K562 (cell line): ENCODE data around the gene AVPI1. TPM values are rescaled to one million over a fixed set of nuclear protein-coding genes. Genes with fewer than 3 reads are reported as not detected.
A peak's percentile ranks its signal among the peaks of the same experiment; 100 is the strongest.

Experiments used
- ESRRA ChIP-seq: fragments of 450-650 bp; IDR thresholded peaks from 2 replicates; pipeline ENCODE4 v1.6.1; 2014; ENCODE audit warnings: low read depth, mild to moderate bottlenecking, moderate library complexity, borderline replicate concordance
- HDAC1 ChIP-seq, 2 experiments: fragments of 450-650 bp; IDR thresholded peaks; 2 replicates each; pipeline ENCODE4 v1.6.1; 2016 to 2017; ENCODE audit warnings: inconsistent platforms in 1 of 2, mild to moderate bottlenecking in 1 of 2, moderate library complexity in 1 of 2
- KAT8 ChIP-seq: fragments of 450-650 bp; IDR thresholded peaks from 2 replicates; pipeline ENCODE4 v1.6.1; 2016; ENCODE audit warnings: low read depth, mild to moderate bottlenecking
- MBD2 ChIP-seq: sonication (generic); IDR thresholded peaks from 2 replicates; pipeline ENCODE4 v1.6.1; 2016; ENCODE audit warnings: low read depth, borderline replicate concordance
- NFIC ChIP-seq: fragments of 450-650 bp; IDR thresholded peaks from 2 replicates; pipeline ENCODE4 v1.6.1; 2017; ENCODE audit warnings: mild to moderate bottlenecking, inconsistent platforms
- NR2C1 ChIP-seq, 2 experiments: fragments of 450-650 bp; IDR thresholded peaks; 2 replicates each; pipeline ENCODE4 v1.6.1; 2017; ENCODE audit warnings: mild to moderate bottlenecking in 2 of 2, antibody characterized with exemption in 1 of 2, inconsistent platforms in 1 of 2, missing compliant biosample characterization in 1 of 2, missing genetic modification characterization in 1 of 2
- POLR2H ChIP-seq: IDR thresholded peaks from 2 replicates; pipeline ENCODE4 v1.6.1; 2016; ENCODE audit warnings: missing genetic modification characterization, low read depth, mild to moderate bottlenecking, control low read depth, missing compliant biosample characterization, moderate library complexity
- PTRF ChIP-seq: fragments of 450-650 bp; IDR thresholded peaks from 2 replicates; pipeline ENCODE4 v1.6.1; 2016; ENCODE audit warnings: mild to moderate bottlenecking, missing genetic modification characterization, missing compliant biosample characterization
- RCOR1 ChIP-seq, 2 experiments: IDR thresholded peaks; 2 replicates each; pipeline ENCODE4 v1.6.1; 2012; ENCODE audit warnings: low read depth in 2 of 2, low read length in 2 of 2, borderline replicate concordance in 1 of 2, improper control_type of control experiment in 1 of 2
- SRSF7 ChIP-seq: fragments of 200-400 bp; formaldehyde crosslinking; optimal IDR thresholded peaks from 2 replicates; pipeline ENCODE3; 2017; ENCODE audit warnings: mild to moderate bottlenecking, low read depth, low read length
- TAL1 ChIP-seq: fragments of 450-650 bp; IDR thresholded peaks from 2 replicates; pipeline ENCODE4 v1.6.1; 2016; ENCODE audit warnings: mild to moderate bottlenecking
- TCF7 ChIP-seq: sonication (generic); IDR thresholded peaks from 2 replicates; pipeline ENCODE4 v1.6.1; 2016; ENCODE audit warnings: antibody characterized with exemption, borderline replicate concordance
- THRAP3 ChIP-seq: fragments of 450-650 bp; IDR thresholded peaks from 2 replicates; pipeline ENCODE4 v1.6.1; 2016; ENCODE audit warnings: mild to moderate bottlenecking, inconsistent platforms, borderline replicate concordance
- ZFX ChIP-seq: sonication (generic); formaldehyde crosslinking; IDR thresholded peaks from 2 replicates; pipeline ENCODE4 v1.8.0; 2022; ENCODE audit warnings: mild to moderate bottlenecking, missing genetic modification reagents, moderate library complexity
- ZNF134 ChIP-seq: fragments of 250-450 bp; sonication (Bioruptor Pico); conservative IDR thresholded peaks from 2 replicates; pipeline ENCODE4 v1.4.0; 2020
- ZNF146 ChIP-seq: IDR thresholded peaks from one replicate; pipeline ENCODE4 v1.6.1; 2018; ENCODE audit warnings: missing compliant biosample characterization; ENCODE audit not compliant: unreplicated experiment
- ZNF644 ChIP-seq: fragments of 200-800 bp; sonication (Bioruptor generic); IDR thresholded peaks from 2 replicates; pipeline ENCODE4 v1.6.1; 2016; ENCODE audit warnings: low read depth, missing genetic modification characterization, missing compliant biosample characterization
- ZNF668 ChIP-seq: fragments of 250-450 bp; sonication (Bioruptor Pico); IDR thresholded peaks from 2 replicates; pipeline ENCODE4 v1.8.0; 2022; ENCODE audit warnings: mild to moderate bottlenecking, inconsistent platforms
- ZSCAN29 ChIP-seq: fragments of 450-650 bp; IDR thresholded peaks from 2 replicates; pipeline ENCODE4 v1.6.1; 2017
- polyA plus RNA-seq, 8 experiments: library from polyadenylated mRNA; depleted of rRNA in 4 of 8; stranded (reverse) in 5 of 8; unstranded in 3 of 8; fragments of >200 nt; fragmentation: Nextera tagmentation in 2 of 8; fragmentation: Illumina TruSeq in 1 of 8; extraction: Ambion mirVana in 2 of 8; extraction: Trizol in 1 of 8; gene quantifications; 2 replicates each; pipeline versions ENCODE4 v1.2.1 to v1.2.3, GENCODE V29; 2011 to 2014; ENCODE audit warnings: inconsistent platforms in 1 of 8, missing spikeins in 1 of 8
- total RNA-seq, 7 experiments: library from RNA; depleted of rRNA in 6 of 7; stranded (reverse); fragments of >200 nt in 6 of 7; fragmentation: Illumina TruSeq in 2 of 7; extraction: Trizol in 2 of 7; gene quantifications; 2 replicates each; pipeline versions ENCODE4 v1.2.1 to v1.2.3, GENCODE V29; 2011 to 2021; ENCODE audit warnings: low replicate concordance in 1 of 7
- TF ChIP-seq, protein P1 (sequence below): fragments of 250-450 bp; sonication (Bioruptor Pico); IDR thresholded peaks from 2 replicates; pipeline ENCODE4 v1.8.0; 2021; ENCODE audit warnings: moderate library complexity, mild to moderate bottlenecking, inconsistent platforms
- TF ChIP-seq, protein P2 (sequence below): sonication (generic); formaldehyde crosslinking; IDR thresholded peaks from 2 replicates; pipeline ENCODE4 v1.8.0; 2022; ENCODE audit warnings: mild to moderate bottlenecking, missing genetic modification reagents
- TF ChIP-seq, protein P3 (sequence below): fragments of 150-350 bp; conservative IDR thresholded peaks from 2 replicates; pipeline ENCODE4 v1.6.1; 2014; ENCODE audit warnings: low read length

The AVPI1 gene
- total and polyA plus RNA-seq, 9 of the 15 experiments (the other 6 are each of a cell fraction or from before 2014, with no cell fraction given): 0.90 to 10.4 (median 7.4) TPM

DNA sequence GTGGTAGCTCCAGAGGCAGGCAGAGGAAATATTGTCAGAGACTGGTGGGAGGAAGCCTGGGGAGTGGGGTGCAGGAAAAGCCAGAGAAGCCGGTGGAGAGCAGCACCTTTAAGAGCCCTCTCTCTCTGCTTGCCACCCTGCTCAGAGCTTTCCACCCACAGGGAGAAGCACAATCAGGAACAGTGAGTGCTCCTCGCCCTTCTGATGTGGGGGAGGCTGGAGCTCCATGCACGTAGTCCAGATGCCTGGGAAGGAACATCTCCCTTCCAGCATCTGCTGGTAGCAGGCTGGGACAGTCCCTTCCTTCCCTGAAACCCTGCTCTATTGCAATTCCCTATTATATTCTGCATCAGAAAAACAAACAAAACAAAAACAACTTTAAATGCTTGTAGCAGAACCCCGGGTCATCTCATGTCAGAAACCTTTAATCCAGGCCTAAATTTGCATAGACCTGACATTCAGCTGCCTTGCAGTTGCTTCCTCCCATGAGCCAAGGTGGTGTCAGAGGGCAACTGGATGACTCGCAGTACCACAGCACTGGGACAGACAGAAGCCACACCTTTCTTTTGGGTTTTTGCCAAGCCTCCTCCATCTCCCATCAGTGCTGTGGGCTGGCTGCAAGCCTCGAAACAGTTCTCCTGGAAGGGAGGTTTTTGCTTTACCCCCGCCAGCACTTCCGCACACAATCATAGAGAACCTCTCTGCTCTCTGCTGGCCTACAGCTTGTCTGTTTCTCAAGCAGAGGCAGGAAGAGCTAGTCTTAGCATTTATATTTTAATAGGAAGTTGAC, 13.1 kb downstream of the AVPI1 start (continued):
- TF ChIP-seq POLR2H: no peak
- TF ChIP-seq, protein P1, sequence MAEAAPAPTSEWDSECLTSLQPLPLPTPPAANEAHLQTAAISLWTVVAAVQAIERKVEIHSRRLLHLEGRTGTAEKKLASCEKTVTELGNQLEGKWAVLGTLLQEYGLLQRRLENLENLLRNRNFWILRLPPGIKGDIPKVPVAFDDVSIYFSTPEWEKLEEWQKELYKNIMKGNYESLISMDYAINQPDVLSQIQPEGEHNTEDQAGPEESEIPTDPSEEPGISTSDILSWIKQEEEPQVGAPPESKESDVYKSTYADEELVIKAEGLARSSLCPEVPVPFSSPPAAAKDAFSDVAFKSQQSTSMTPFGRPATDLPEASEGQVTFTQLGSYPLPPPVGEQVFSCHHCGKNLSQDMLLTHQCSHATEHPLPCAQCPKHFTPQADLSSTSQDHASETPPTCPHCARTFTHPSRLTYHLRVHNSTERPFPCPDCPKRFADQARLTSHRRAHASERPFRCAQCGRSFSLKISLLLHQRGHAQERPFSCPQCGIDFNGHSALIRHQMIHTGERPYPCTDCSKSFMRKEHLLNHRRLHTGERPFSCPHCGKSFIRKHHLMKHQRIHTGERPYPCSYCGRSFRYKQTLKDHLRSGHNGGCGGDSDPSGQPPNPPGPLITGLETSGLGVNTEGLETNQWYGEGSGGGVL (CRISPR knock-in tag): no peak
- no peak for TF ChIP-seq TAL1
- TF ChIP-seq ZNF146 (CRISPR knock-in tag): no peak
- 0 out of 2 replicates have a peak, but pooled peaks have one; percentile 12 for TF ChIP-seq ZFX (CRISPR knock-in tag)
- no peak for TF ChIP-seq HDAC1 (IDR thresholded peaks at IDR 0.05)
- no peak for TF ChIP-seq TCF7
- TF ChIP-seq ZNF668: no peak
- no peak for TF ChIP-seq ZNF644 (tag)
- no peak for TF ChIP-seq THRAP3
- peak; percentile 29; the same call in 1 of the 2 replicates for TF ChIP-seq NR2C1 (IDR thresholded peaks at IDR 0.05)
- peak; percentile 45; the same call in 1 of the 2 replicates for TF ChIP-seq NR2C1 (tag; IDR thresholded peaks at IDR 0.05)
- TF ChIP-seq PTRF: no peak
- TF ChIP-seq RCOR1 (IDR thresholded peaks at IDR 0.05; ENCODE audit: borderline replicate concordance in 1 of 2, low read depth in 2 of 2, low read length in 2 of 2): 0 out of 4 replicates have a peak, but pooled peaks of 1 of the 2 experiments have one; percentile 20
- TF ChIP-seq SRSF7: no peak
- TF ChIP-seq MBD2: no peak
- TF ChIP-seq ZSCAN29: no peak
- TF ChIP-seq KAT8: no peak
- TF ChIP-seq, protein P2, sequence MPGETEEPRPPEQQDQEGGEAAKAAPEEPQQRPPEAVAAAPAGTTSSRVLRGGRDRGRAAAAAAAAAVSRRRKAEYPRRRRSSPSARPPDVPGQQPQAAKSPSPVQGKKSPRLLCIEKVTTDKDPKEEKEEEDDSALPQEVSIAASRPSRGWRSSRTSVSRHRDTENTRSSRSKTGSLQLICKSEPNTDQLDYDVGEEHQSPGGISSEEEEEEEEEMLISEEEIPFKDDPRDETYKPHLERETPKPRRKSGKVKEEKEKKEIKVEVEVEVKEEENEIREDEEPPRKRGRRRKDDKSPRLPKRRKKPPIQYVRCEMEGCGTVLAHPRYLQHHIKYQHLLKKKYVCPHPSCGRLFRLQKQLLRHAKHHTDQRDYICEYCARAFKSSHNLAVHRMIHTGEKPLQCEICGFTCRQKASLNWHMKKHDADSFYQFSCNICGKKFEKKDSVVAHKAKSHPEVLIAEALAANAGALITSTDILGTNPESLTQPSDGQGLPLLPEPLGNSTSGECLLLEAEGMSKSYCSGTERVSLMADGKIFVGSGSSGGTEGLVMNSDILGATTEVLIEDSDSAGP: no peak
- TF ChIP-seq, protein P3, sequence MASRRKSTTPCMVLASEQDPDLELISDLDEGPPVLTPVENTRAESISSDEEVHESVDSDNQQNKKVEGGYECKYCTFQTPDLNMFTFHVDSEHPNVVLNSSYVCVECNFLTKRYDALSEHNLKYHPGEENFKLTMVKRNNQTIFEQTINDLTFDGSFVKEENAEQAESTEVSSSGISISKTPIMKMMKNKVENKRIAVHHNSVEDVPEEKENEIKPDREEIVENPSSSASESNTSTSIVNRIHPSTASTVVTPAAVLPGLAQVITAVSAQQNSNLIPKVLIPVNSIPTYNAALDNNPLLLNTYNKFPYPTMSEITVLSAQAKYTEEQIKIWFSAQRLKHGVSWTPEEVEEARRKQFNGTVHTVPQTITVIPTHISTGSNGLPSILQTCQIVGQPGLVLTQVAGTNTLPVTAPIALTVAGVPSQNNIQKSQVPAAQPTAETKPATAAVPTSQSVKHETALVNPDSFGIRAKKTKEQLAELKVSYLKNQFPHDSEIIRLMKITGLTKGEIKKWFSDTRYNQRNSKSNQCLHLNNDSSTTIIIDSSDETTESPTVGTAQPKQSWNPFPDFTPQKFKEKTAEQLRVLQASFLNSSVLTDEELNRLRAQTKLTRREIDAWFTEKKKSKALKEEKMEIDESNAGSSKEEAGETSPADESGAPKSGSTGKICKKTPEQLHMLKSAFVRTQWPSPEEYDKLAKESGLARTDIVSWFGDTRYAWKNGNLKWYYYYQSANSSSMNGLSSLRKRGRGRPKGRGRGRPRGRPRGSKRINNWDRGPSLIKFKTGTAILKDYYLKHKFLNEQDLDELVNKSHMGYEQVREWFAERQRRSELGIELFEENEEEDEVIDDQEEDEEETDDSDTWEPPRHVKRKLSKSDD: no peak
- no peak for TF ChIP-seq ZNF134
- TF ChIP-seq NFIC: peak; percentile 80
- no peak for TF ChIP-seq ESRRA
